Measurements from ENCODE around the gene OGG1.

The OGG1 gene

DNA sequence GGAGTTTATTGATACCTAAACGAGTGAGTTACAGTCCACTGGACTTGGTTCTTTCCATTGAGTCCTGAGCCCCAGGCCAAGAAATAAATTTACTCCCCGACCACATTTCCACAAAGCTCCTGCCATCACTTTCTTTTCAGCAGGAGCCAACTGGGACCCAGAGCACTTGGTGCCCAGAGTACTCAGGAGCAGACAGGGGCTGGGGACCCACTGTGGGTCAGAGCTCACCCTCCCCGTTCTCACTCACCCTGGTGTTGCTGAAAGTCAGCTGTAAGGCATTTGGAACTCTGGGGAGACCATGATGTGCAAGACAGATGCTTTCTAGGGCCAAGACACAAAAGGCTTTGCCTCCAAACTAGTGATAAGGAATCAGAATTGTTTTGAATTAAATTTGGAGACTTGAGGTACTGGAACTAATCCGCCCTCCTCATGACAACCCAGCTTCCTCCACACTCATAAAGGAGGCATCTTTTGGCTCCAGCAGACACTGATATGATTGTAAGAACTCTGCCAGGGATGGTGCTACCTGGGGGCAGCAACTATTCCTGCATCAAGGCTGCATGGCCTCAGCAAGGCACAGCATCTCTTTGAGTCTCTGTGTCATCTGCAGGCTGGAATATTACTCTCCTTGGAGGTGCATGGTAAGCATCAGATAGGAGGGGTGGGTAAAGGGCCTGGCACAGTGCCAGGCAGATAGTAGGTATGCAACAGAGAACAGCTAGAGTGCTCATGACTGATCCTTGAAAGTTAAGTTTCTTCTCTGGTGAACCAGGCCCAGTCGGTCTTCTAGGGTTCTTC is 27.3 kb downstream of the OGG1 start:
- no peak for TF ChIP-seq SIN3A (IDR thresholded peaks at IDR 0.05; ENCODE audit: borderline replicate concordance, insufficient read depth, low read length)
- TF ChIP-seq FOXP2 (optimal IDR thresholded peaks at IDR 0.05; ENCODE audit: borderline replicate concordance, extremely low read depth, extremely low read length, insufficient read depth) = no peak
- no peak for TF ChIP-seq TAF1 (IDR thresholded peaks at IDR 0.05; ENCODE audit: borderline replicate concordance, insufficient read depth, low read length)
- TF ChIP-seq POLR2AphosphoS5 (IDR thresholded peaks at IDR 0.05; ENCODE audit: low read depth, low read length) = no peak
- TF ChIP-seq, protein P1, sequence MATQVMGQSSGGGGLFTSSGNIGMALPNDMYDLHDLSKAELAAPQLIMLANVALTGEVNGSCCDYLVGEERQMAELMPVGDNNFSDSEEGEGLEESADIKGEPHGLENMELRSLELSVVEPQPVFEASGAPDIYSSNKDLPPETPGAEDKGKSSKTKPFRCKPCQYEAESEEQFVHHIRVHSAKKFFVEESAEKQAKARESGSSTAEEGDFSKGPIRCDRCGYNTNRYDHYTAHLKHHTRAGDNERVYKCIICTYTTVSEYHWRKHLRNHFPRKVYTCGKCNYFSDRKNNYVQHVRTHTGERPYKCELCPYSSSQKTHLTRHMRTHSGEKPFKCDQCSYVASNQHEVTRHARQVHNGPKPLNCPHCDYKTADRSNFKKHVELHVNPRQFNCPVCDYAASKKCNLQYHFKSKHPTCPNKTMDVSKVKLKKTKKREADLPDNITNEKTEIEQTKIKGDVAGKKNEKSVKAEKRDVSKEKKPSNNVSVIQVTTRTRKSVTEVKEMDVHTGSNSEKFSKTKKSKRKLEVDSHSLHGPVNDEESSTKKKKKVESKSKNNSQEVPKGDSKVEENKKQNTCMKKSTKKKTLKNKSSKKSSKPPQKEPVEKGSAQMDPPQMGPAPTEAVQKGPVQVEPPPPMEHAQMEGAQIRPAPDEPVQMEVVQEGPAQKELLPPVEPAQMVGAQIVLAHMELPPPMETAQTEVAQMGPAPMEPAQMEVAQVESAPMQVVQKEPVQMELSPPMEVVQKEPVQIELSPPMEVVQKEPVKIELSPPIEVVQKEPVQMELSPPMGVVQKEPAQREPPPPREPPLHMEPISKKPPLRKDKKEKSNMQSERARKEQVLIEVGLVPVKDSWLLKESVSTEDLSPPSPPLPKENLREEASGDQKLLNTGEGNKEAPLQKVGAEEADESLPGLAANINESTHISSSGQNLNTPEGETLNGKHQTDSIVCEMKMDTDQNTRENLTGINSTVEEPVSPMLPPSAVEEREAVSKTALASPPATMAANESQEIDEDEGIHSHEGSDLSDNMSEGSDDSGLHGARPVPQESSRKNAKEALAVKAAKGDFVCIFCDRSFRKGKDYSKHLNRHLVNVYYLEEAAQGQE (IDR thresholded peaks at IDR 0.05; ENCODE audit: insufficient read depth in 1 of 2, low read depth in 2 of 2, low read length in 2 of 2) = no peak

DNA sequence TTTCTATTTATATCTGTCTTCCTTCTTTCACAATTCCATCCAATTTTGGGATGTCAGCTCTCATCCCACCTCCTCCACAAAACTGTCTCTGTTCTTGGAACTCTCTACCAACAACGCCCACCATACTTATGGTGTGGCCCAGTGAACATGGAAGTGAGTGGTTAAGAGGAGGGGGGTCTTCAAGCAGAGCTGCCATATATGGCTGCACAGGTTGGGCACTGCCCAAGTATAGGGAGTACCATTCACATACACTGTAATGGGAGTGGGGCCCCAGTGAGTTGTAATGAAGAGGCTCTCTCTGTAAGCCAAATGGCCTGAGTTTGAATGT is 27.9 kb downstream of the OGG1 start:
- no peak for TF ChIP-seq FOXP2 (optimal IDR thresholded peaks at IDR 0.05; ENCODE audit: borderline replicate concordance, extremely low read depth, extremely low read length, insufficient read depth)
- TF ChIP-seq, protein P1 (IDR thresholded peaks at IDR 0.05; ENCODE audit: insufficient read depth in 1 of 2, low read depth in 2 of 2, low read length in 2 of 2) = no peak
- TF ChIP-seq POLR2AphosphoS5 (IDR thresholded peaks at IDR 0.05; ENCODE audit: low read depth, low read length) = no peak
- TF ChIP-seq SIN3A (IDR thresholded peaks at IDR 0.05; ENCODE audit: borderline replicate concordance, insufficient read depth, low read length) = no peak
- no peak for TF ChIP-seq TAF1 (IDR thresholded peaks at IDR 0.05; ENCODE audit: borderline replicate concordance, insufficient read depth, low read length)

DNA sequence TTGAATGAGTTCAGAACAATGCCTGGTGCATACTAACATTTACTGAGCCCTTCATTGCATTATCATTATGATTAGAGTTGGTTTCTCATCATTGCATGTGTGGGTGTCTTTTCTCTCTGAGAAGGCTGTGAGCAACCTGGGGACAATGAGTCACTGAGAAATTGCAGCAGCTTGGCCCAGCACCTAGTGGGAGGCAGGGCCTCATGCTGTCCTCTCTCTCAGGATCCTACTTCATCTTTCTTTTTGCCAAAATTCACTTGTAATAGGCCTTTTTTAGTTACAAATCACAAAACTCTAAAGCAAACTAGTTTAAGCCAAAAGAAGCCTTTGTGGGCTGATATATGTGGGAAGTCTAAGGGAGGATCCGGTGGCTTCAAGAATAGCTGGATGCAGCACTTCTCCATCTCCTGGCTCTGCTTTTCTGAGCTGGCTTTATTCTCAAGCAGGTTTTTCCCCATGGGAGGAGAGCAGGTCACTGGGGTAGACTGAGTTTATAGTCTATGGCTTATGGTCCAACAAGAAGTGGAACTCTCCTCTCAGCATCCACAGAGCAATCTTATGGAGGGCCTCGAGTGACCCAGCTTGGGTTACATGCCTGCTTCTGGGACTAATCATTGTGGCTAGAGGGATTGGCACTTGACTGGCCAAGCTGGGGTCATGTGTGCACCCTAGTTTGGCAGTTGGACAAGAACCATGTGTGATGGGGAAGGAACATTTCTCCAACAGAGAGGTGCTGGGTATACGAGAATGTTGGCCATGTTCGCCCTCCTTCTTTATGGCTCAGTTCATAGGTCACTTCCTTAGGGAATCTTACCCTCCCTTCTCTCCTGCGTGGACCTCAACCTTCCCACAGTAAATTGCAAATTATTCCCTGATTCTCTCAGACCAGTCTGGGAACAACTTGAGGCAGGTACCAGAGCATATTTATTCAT is 28.7 kb downstream of the OGG1 start:
- TF ChIP-seq SIN3A (IDR thresholded peaks at IDR 0.05; ENCODE audit: borderline replicate concordance, insufficient read depth, low read length) (no peak), POLR2AphosphoS5 (IDR thresholded peaks at IDR 0.05; ENCODE audit: low read depth, low read length) (no peak), TAF1 (IDR thresholded peaks at IDR 0.05; ENCODE audit: borderline replicate concordance, insufficient read depth, low read length) (no peak), FOXP2 (optimal IDR thresholded peaks at IDR 0.05; ENCODE audit: borderline replicate concordance, extremely low read depth, extremely low read length, insufficient read depth) (no peak)
- TF ChIP-seq, protein P1 (IDR thresholded peaks at IDR 0.05; ENCODE audit: insufficient read depth in 1 of 2, low read depth in 2 of 2, low read length in 2 of 2) = no peak

DNA sequence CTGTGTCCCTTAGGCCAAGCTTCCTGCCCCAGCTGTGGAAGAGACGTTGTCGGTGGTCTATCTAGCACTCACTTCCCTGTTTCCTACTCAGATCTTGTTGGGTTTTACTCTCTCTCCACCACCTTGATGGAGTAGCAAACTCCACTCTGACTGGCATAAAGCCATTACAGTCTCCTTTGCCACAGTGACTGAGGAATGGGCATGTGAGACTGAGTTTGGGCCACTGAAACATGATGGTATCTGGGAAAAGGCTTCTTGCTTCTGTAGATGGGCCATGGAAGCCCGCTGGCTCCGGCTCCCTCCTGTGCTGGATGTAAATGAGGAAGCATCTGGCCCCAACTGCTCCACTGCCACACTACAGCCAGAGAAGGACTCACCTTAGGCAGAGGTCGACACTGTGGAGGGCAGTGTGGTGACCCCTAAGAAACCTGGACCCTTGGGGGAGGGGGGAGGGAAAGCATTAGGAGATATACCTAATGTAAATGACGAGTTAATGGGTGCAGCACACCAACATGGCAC is 29.4 kb downstream of the OGG1 start:
- TF ChIP-seq SIN3A (IDR thresholded peaks at IDR 0.05; ENCODE audit: borderline replicate concordance, insufficient read depth, low read length) = no peak
- TF ChIP-seq FOXP2 (optimal IDR thresholded peaks at IDR 0.05; ENCODE audit: borderline replicate concordance, extremely low read depth, extremely low read length, insufficient read depth) = no peak
- TF ChIP-seq TAF1 (IDR thresholded peaks at IDR 0.05; ENCODE audit: borderline replicate concordance, insufficient read depth, low read length) = no peak
- TF ChIP-seq POLR2AphosphoS5 (IDR thresholded peaks at IDR 0.05; ENCODE audit: low read depth, low read length) = no peak
- TF ChIP-seq, protein P1 (IDR thresholded peaks at IDR 0.05; ENCODE audit: insufficient read depth in 1 of 2, low read depth in 2 of 2, low read length in 2 of 2) = no peak
